GM12801 (cell line): ENCODE results near the gene SPATA2.

Experiments
- TF ChIP-seq, protein P1 (sequence below): IDR thresholded peaks from one replicate; pipeline ENCODE4 v1.5.1; 2011; ENCODE audit warnings: control low read depth; ENCODE audit not compliant: insufficient read length; ENCODE audit errors: extremely low read depth

The SPATA2 gene

GRCh38 chr20:49924247-49924646 lies 8.9 kb upstream of the SPATA2 start:
- TF ChIP-seq, protein P1, sequence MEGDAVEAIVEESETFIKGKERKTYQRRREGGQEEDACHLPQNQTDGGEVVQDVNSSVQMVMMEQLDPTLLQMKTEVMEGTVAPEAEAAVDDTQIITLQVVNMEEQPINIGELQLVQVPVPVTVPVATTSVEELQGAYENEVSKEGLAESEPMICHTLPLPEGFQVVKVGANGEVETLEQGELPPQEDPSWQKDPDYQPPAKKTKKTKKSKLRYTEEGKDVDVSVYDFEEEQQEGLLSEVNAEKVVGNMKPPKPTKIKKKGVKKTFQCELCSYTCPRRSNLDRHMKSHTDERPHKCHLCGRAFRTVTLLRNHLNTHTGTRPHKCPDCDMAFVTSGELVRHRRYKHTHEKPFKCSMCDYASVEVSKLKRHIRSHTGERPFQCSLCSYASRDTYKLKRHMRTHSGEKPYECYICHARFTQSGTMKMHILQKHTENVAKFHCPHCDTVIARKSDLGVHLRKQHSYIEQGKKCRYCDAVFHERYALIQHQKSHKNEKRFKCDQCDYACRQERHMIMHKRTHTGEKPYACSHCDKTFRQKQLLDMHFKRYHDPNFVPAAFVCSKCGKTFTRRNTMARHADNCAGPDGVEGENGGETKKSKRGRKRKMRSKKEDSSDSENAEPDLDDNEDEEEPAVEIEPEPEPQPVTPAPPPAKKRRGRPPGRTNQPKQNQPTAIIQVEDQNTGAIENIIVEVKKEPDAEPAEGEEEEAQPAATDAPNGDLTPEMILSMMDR: no peak

DNA sequence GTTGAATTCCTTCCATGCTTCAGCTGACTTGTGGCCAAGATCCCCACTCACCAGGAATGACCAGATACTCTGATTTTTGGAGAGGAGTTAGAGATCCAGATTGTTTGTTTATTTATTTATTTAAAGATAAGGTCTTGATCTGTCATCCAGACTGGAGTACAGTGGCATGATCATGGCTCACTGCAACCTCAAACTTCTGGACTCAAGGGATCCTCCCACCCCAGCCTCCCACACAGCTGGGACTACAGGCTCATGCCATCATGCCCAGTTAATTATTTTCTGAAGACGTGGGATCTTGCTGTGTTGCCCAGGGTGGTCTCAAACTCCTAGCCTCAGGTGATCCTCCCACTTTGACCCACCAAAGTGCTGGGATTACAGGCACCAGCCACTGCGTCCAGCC lies 4.1 kb upstream of the SPATA2 start:
- TF ChIP-seq, protein P1: no peak

DNA sequence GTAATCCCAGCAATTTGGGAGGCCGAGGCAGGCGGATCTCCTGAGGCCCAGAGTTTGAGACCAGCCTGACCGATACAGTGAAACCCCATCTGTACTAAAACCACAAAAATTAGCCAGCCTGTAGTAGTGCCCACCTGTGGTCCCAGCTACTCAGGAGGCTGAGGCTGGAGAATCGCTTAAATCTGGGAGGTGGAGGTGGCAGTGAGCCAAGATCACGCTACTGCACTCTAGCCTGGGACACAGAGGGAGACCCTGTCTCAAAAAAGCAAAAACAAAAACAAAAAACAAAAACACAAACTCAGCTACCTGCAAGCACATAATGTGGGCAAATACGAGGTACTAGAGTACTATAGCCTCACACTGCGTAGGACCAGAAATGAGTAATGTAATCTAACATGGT lies 3.7 kb upstream of the SPATA2 start:
- TF ChIP-seq, protein P1: no peak

- TF ChIP-seq, protein P1: no peak
Measured at GRCh38 chr20:49918446-49918845, 3.1 kb upstream of the SPATA2 start.

DNA sequence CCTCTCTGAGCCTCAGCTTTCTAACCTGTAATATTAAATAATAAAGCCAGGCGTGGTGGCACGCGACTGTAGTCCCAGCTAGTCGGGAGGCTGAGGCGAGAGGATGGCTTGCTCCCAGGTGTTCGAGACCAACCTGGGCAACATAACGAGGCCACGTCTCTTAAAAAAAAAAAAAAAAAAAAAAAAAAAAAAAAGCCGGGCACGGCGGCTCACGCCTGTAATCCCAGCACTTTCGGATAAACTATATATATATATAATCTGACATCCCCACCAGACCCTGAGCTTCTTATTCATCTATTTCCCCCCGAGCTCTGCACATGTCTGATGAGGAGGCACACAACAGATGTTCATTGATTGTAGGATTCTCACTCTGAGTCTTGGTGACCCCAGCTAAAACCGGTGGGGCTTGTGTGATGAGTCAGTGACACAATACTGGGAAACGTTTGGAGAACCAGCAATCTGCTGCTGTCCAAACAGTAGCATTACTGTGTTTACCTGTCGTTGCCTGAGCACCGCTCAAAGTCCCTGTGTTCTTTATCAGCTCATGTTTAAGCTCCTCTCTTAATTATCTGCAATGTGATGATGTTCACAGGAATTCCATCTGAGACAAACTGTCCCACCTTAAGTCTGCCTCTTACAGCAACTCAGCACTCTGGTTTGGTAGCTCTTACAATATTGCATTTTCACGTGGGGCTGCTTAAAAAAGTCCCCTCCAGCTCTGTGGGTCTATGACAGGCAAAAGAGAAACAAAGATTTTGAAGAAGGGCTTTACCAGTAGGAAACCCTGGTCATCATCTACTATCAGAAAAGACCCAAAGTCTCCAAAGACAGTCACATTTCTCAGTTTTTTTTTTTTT lies 1.0 kb upstream of the SPATA2 start:
- TF ChIP-seq, protein P1: no peak

DNA sequence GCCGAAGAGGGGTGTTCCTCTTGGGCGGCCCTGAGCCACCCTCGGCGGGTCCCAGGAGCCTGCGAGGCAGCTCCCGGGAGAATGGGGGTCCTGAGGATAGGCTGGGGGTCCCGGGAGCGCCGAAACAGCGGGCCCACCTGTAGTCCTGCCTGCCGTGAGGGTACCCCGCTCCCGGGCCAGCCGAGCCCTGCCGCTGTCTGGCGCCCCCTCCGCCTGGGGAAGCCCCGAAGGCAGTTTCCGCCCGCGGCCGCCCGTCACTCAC lies 280 bp downstream of the SPATA2 start:
- TF ChIP-seq, protein P1: no peak

- TF ChIP-seq, protein P1: no peak
Measured at GRCh38 chr20:49914310-49915117, 815 bp downstream of the SPATA2 start.
